Tibial artery (tissue), 4 donors: ENCODE data around the gene PCDHGA12.
"Not testable (repeated sequence)": the region's sequence is repeated elsewhere in the genome, so short reads cannot be mapped to it uniquely, and the experiment has no call there.

Experiments
- DNase-seq, 2 donors: peaks; one replicate each; pipeline ENCODE4 v3.0.0-alpha.2; 2019
- H3K27ac ChIP-seq, 2 donors: fragments of 200-600 bp; sonication (generic) in 1 of 2; 1 replicate in 1 of 2; 2 replicates in 1 of 2; pipeline ENCODE4 v1.5.1; 2018 to 2019; ENCODE audit warnings: mild to moderate bottlenecking in 1 of 2
- H3K27me3 ChIP-seq, 2 donors: fragments of 200-600 bp; sonication (generic) in 1 of 2; one replicate each; pipeline versions ENCODE4 v1.5.1 to v1.6.0; 2016 to 2019
- H3K36me3 ChIP-seq, 3 donors: fragments of 200-600 bp; sonication (generic) in 2 of 3; one replicate each; pipeline ENCODE4 v1.5.1; 2016 to 2019; ENCODE audit warnings: mild to moderate bottlenecking in 2 of 3
- H3K4me1 ChIP-seq, 4 donors: fragments of 200-600 bp; sonication (generic) in 2 of 4; 1 replicate in 3 of 4; 2 replicates in 1 of 4; pipeline ENCODE4 v1.5.1; 2016 to 2019
- H3K4me3 ChIP-seq, 2 donors: fragments of 200-600 bp; sonication (generic) in 1 of 2; 1 replicate in 1 of 2; 2 replicates in 1 of 2; pipeline ENCODE4 v1.5.1; 2018 to 2019; ENCODE audit warnings: mild to moderate bottlenecking in 2 of 2
- H3K9me3 ChIP-seq, 3 donors: fragments of 200-600 bp; sonication (generic) in 1 of 3; one replicate each; pipeline ENCODE4 v1.5.1; 2016 to 2019
- CTCF ChIP-seq, 2 experiments: fragments of 200-600 bp in 1 of 2; fragments of 450-650 bp in 1 of 2; IDR thresholded peaks; one replicate each; pipeline ENCODE4 v1.5.1; 2017 to 2019; ENCODE audit warnings: antibody characterized with exemption in 2 of 2, mild to moderate bottlenecking in 1 of 2, moderate library complexity in 1 of 2
- intact Hi-C: fragments of 100-400 bp; cut with DNase I; formaldehyde crosslinking; loops from one replicate; pipeline ENCODE4 v1.15.0; 2023; ENCODE audit warnings: low total_unique reads

Gene PCDHGA12

GRCh38 chr5:141407790-141408505 is 22.4 kb upstream of the PCDHGA12 start, which contains the start of gene PCDHGB6:
Gene PCDHGB6 (plus strand): TSS chr5:141408021. CDS start chr5:141408203, 182 bp downstream.
- Histone ChIP-seq H3K4me3 (peak within 1 kb of the TSS; percentile 23 to 39), H3K9me3 (peaks cover 25 to 98% (median 91%) of the 10 kb centered on the region in 3 donors), H3K36me3 (peaks cover 7 to 68% (median 63%) of the 10 kb centered on the region in 3 donors)
- H3K27ac ChIP-seq, H3K4me1 ChIP-seq, H3K27me3 ChIP-seq, intact Hi-C loops: not testable (repeated sequence)
- peak; percentile 36 to 39 for TF ChIP-seq CTCF (IDR thresholded peaks at IDR 0.05)
- peak in 1 of 2 donors; percentile 55 for DNase-seq

- no peak for TF ChIP-seq CTCF (IDR thresholded peaks at IDR 0.05)
- Histone ChIP-seq H3K36me3 (peaks cover 8 to 65% (median 63%) of the 10 kb centered on the region in 3 donors), H3K9me3 (peaks cover 27 to 98% (median 91%) of the 10 kb centered on the region in 3 donors), H3K4me3 (no peak overlapping the region), H3K4me1 (no peaks in the 10 kb centered on the region), H3K27ac (no peak overlapping the region), H3K27me3 (no peaks in the 10 kb centered on the region)
- intact Hi-C loops: loop anchor here (10.0 kb wide), 2 partner anchors 85 to 145 kb away; partner anchors contain the start of gene TAF7
- DNase-seq: no peak
These were observed 20.6 kb upstream of the PCDHGA12 start for GRCh38 chr5:141409598-141410306.

GRCh38 chr5:141411575-141411974 is 18.7 kb upstream of the PCDHGA12 start:
- Histone ChIP-seq H3K4me1 (no peaks in the 10 kb centered on the region), H3K9me3 (peaks cover 27 to 97% (median 87%) of the 10 kb centered on the region in 3 donors), H3K27ac (no peak overlapping the region), H3K4me3 (no peak overlapping the region), H3K27me3 (no peaks in the 10 kb centered on the region), H3K36me3 (peaks cover 5 to 66% (median 56%) of the 10 kb centered on the region in 3 donors)
- no peak for TF ChIP-seq CTCF (IDR thresholded peaks at IDR 0.05)
- no peak for DNase-seq
- intact Hi-C loops: loop anchor here (10.0 kb wide), 2 partner anchors 87 to 143 kb away; partner anchors contain the start of gene TAF7

GRCh38 chr5:141412854-141413539 is 17.3 kb upstream of the PCDHGA12 start, which contains the start of gene PCDHGA10:
Gene PCDHGA10 (plus strand): TSS chr5:141412987. CDS start chr5:141413176, 189 bp downstream.
- H3K4me1 ChIP-seq: no peaks in the 10 kb centered on the region
- peak within 1 kb of the TSS; percentile 22 to 26 for H3K4me3 ChIP-seq
- peaks cover 5 to 64% (median 62%) of the 10 kb centered on the region in 3 donors for H3K36me3 ChIP-seq
- intact Hi-C loops: loop anchor here (10.0 kb wide), 2 partner anchors 88 to 142 kb away; partner anchors contain the start of gene TAF7
- peaks cover 19 to 97% (median 86%) of the 10 kb centered on the region in 3 donors for H3K9me3 ChIP-seq
- DNase-seq: peak; percentile 41 to 56
- H3K27me3 ChIP-seq: no peaks in the 10 kb centered on the region
- no peak within 1 kb of the TSS for H3K27ac ChIP-seq
- TF ChIP-seq CTCF (IDR thresholded peaks at IDR 0.05): peak; percentile 16 to 20

GRCh38 chr5:141413540-141414069 is 16.7 kb upstream of the PCDHGA12 start:
- no peak for DNase-seq
- Histone ChIP-seq H3K4me1 (no peaks in the 10 kb centered on the region), H3K27ac (no peak overlapping the region), H3K27me3 (no peaks in the 10 kb centered on the region), H3K36me3 (peaks cover 5 to 70% (median 65%) of the 10 kb centered on the region in 3 donors), H3K9me3 (peaks cover 18 to 97% (median 86%) of the 10 kb centered on the region in 3 donors), H3K4me3 (peak overlapping the region; percentile 22 to 26)
- no peak for TF ChIP-seq CTCF (IDR thresholded peaks at IDR 0.05)
- intact Hi-C loops: loop anchor here (10.0 kb wide), 2 partner anchors 89 to 141 kb away; partner anchors contain the start of gene TAF7

- H3K27me3 ChIP-seq, H3K4me3 ChIP-seq, H3K27ac ChIP-seq, H3K4me1 ChIP-seq, DNase-seq: not testable (repeated sequence)
- H3K36me3 ChIP-seq: peaks cover 5 to 75% (median 66%) of the 10 kb centered on the region in 3 donors
- intact Hi-C loops: loop anchor here (10.0 kb wide), 2 partner anchors 90 to 140 kb away; partner anchors contain the start of gene TAF7
- peaks cover 16 to 97% (median 86%) of the 10 kb centered on the region in 3 donors for H3K9me3 ChIP-seq
These were observed 15.6 kb upstream of the PCDHGA12 start for GRCh38 chr5:141414548-141415274.

GRCh38 chr5:141415275-141415618 is 15.1 kb upstream of the PCDHGA12 start:
- H3K27me3 ChIP-seq, H3K27ac ChIP-seq, H3K4me3 ChIP-seq, DNase-seq, H3K4me1 ChIP-seq: not testable (repeated sequence)
- intact Hi-C loops: loop anchor here (10.0 kb wide), 2 partner anchors 90 to 140 kb away; partner anchors contain the start of gene TAF7
- Histone ChIP-seq H3K36me3 (peaks cover 5 to 73% (median 66%) of the 10 kb centered on the region in 3 donors), H3K9me3 (peaks cover 21 to 97% (median 86%) of the 10 kb centered on the region in 3 donors)
